Measurements from ENCODE around the gene MMGT1.
"Not testable (repeated sequence)": the region's sequence is repeated elsewhere in the genome, so short reads cannot be mapped to it uniquely, and the experiment has no call there.

The MMGT1 gene

DNA sequence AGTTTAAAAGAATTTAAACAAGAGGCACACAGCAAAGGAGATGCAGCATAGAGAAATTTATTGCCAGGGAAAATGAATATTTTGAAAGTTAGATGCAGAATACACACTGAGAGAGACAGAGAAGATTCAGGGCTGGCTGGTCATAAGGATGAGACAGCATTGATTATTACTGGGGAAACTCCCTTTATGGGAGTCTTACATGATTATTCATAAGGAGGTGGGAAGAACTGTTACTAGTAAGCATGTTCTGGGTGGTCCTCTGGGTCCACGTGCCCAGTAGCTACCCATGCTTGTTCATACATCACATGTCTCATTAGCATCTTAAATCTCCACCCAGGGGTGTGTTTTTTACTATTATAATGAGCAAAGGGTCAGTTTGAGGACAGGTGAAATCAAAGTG is 53.3 kb downstream of the MMGT1 start:
- not testable (repeated sequence) for DNase-seq

DNA sequence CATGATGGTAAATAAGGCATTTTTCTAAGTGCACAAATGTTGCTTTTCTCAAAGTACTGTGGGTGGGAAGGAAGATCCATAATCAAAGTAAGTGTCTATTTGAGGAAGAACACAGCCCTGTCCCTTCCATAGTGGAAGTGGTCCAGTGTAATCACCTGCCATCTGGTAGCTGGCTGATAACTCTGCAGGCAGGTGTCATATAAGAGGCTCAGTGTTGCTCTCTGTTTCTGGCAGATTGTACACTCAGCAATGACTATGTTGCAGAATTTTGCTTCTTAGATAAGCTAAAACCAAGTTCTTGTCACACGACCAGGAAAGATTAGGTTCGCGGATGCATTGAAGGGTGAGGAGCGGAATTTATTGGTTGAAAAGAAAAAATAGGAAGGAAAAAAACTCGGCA is 59.4 kb downstream of the MMGT1 start:
- no peak for DNase-seq
